ENCODE data around the gene OGDHL.

The OGDHL gene

GRCh38 chr10:49688920-49689319 lies 73.2 kb downstream of the OGDHL start:
- no peak for DNase-seq

GRCh38 chr10:49688261-49688846 lies 73.8 kb downstream of the OGDHL start:
- DNase-seq, result no peak

- no peak for DNase-seq
These were observed 75.5 kb downstream of the OGDHL start for GRCh38 chr10:49686651-49687050.
